HG03097 (cell line): ENCODE results near the gene TCTN1.
"Not testable (repeated sequence)": the region's sequence is repeated elsewhere in the genome, so short reads cannot be mapped to it uniquely, and the experiment has no call there.

Source experiments
- ATAC-seq: cut with Tn5 transposase; IDR thresholded peaks from one replicate; pipeline ENCODE4 v1.9.1; 2021; ENCODE audit not compliant: unreplicated experiment, low FRiP score

The TCTN1 gene

DNA sequence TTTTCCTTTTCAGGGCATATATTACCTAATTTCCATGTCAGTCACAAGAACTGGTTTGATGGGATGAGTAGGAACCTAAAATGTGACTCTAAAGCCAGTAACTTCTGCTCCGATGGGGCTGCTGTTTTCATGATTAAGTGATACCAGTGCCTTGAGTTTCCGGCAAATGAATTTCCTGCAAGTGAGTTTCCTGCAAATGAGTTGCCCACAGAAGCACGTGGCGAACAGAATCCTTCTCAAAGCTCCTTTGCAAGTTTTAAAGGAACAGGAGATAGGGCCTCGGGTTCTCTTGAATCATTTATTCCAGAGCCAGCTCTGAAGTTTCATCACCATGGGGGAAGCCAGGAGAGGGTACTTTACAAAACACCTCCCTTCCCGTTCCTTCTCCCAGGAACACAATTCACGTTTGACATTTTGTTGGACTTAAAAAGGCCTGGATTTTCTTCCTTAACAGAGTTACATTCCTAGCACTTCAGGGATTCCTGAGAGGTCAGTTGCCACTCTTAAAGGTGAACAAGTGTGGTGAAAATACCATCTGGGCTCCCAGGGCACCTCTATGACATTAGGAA lies 28.6 kb upstream of the TCTN1 start:
- no peak for ATAC-seq

DNA sequence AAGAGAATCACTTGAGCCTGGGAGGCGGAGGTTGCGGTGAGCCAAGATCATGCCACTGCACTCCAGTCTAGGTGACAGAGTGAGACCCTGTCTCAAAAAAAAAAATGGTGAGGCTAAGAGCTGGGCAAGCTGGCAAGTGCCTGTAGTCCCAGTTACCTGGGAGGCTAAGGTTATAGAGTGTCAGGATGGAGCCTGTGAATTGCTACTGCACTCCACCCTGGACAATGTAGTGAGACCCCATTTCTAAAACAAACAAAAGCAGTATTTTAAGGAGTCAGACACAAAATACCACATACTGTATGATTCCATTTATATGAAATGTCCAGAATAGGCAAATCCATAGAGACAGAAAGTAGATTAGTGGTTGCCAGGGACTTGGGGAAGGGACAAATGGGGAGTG lies 26.8 kb upstream of the TCTN1 start:
- not testable (repeated sequence) for ATAC-seq

- no peak for ATAC-seq
These were observed 23.9 kb upstream of the TCTN1 start for GRCh38 chr12:110590059-110590458.

DNA sequence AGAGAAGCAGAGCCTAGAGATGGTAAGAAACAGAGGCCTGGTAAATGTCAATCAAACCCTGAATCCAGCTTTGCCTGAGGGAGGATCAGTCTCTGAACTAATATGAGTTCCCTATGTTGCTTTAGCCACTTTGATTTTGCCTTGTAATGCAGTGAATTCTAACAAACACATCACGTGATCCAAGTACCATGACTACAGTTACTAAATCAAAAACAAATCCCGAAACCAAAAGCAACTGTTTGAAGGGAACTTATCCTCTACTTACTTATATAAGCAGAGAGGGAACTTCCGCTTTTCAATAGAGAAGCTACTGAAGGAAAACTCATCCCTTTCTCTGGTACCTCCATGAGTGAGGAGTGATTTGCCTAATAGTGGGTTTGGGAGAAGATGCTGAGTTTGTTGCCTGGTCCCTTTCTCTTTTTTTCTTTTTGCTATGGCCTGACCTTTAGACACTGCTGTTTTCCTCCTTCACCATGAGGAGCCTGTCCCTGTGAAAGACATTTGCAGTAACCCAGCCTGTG lies 23.1 kb upstream of the TCTN1 start:
- ATAC-seq, result peak; percentile 76

DNA sequence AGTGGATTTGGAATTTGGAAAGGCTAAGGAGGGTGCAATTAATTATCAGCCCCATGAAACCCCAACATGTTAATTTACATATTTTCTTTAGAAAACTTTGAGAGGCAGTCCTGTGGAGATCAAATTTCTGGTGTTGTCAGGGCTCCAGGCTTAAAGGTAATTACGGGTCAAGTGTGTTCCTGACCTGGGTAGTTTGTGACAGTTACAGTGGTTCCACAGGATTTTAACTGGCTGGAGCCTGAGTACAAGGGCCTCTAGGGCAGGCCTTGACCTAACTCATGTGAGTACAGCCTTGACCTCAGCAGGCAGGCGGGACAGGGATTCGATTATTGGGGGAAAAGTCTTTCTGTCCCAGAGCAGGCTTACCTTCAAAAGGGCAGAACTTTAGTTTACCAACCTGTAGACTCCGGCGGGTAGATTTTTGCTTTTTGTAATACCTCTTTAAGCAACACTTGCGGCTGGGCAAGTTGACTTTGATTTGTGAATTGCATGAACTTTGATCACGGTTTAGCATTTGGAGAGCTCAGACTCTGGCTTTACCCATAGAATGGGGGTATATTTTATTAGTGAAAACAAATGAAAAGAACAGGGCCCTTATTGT lies 22.4 kb upstream of the TCTN1 start:
- no peak for ATAC-seq

- ATAC-seq, result no peak
These were observed 21.9 kb upstream of the TCTN1 start for GRCh38 chr12:110592078-110592477.

GRCh38 chr12:110592919-110593318 lies 21.0 kb upstream of the TCTN1 start:
- not testable (repeated sequence) for ATAC-seq

DNA sequence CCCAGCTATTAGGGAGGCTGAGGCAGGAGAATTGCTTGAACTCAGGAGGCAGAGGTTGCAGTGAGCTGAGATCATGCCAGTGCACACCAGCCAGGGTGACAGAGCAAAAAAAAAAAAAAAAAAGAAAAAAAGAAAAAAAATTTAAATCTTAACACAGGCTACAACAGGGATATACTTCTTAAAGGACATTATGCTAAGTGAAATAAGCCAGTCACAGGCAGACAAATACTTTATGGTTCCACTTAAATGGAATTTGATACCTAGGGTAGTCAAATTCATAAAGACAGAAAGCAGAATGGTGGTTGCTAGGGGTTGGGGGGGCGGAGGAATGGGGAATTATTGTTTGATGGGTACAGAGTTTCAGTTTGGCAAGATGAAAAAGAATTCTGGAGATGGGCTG lies 16.0 kb upstream of the TCTN1 start:
- no peak for ATAC-seq

DNA sequence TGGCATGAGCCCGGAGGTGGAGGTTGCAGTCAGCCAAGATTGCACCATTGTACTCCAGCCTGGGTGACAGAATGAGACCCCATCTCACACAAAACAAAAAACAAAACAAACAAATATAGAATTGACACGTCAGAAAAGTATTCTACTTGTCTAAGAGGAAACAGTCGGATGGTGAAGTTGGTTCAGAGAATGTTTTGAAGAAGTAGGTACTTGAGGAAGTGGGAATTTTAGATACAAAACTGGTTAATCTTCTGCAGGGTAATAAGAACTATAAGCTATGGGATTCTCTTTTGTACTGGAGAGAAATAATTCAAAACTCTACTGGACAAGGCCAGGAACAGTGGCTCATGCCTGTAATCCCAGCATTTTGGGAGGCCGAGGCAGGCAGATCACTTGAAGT lies 14.6 kb upstream of the TCTN1 start:
- no peak for ATAC-seq

GRCh38 chr12:110600254-110600653 lies 13.7 kb upstream of the TCTN1 start:
- no peak for ATAC-seq

- peak; percentile 41 for ATAC-seq
These were observed 11.7 kb upstream of the TCTN1 start for GRCh38 chr12:110602085-110602814.

- no peak for ATAC-seq
These were observed 7.7 kb upstream of the TCTN1 start for GRCh38 chr12:110606253-110606611.

DNA sequence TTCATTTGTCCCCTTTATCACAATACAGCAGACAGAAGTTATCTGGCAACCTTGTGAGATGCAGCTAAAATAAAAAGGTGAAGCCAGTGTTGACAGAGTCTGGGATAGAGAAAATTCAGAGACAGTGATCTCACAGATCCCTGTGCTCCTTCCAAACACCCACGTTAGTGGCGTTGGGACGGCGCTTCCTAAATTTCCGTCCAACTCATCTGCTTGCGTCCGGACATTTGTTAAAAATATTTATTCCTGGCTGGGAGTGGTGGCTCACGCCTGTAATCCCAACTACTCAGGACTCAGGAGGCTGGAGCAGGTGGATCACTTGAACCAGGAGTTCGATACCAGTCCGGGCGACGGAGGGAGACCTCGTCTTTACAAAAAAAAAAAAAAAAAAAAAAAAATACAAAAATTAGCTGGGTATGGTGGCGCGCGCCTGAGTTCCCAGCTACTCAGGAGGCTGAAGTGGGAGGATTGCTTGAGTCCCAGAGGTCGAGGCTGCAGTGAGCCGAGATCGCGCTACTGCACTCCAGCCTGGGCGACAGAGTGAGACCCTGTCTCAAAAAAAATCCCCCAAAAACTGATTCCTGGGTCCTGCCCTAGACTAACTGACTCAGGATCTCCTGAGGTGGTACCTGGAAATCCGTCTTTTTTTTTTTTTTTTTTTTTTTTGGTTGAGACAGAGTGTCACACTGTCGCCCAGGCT lies 708 bp upstream of the TCTN1 start:
- ATAC-seq, result no peak

GRCh38 chr12:110615171-110615570 lies 1.2 kb downstream of the TCTN1 start:
- ATAC-seq, result no peak

GRCh38 chr12:110616471-110617115 lies 2.7 kb downstream of the TCTN1 start:
- no peak for ATAC-seq

GRCh38 chr12:110619534-110619953 lies 5.6 kb downstream of the TCTN1 start:
- no peak for ATAC-seq

GRCh38 chr12:110622582-110622981 lies 8.7 kb downstream of the TCTN1 start:
- ATAC-seq, result no peak

- no peak for ATAC-seq
These were observed 13.7 kb downstream of the TCTN1 start for GRCh38 chr12:110627500-110628195.

- no peak for ATAC-seq
These were observed 21.1 kb downstream of the TCTN1 start for GRCh38 chr12:110635055-110635454.

DNA sequence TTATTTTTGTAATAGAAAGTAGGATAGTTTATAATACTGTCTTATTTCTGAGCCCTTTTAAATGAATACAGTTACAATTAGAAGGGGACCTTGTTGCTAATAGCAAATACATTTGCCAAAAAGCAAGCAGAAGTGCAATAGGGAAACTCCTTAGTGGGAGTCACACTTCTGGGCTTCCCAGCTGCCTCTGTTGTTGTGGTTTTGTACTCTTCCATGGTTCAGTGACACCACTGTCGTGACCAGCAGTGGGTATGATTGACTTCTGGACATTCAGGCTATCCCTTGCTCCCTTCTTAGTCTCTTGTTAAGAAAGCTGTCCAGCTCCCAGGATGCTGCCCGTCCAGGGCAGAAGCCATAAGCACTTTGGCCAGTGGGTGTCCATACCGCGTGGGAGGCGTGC lies 22.6 kb downstream of the TCTN1 start:
- no peak for ATAC-seq
